RWPE1 (cell line): ENCODE measurements around the gene ECI2.

Experiments used
- CTCF ChIA-PET: fragments of 350-600 bp; sonication (Branson Sonifier 250); formaldehyde crosslinking; extraction: SDS; loops from one replicate; lab custom pipeline; 2021; lab: Yijun Ruan, JAX
- POLR2A ChIA-PET: fragments of 400-600 bp; formaldehyde crosslinking; extraction: SDS; loops from one replicate; lab custom pipeline; 2020; ENCODE audit warnings: antibody characterized with exemption; ENCODE audit not compliant: low non-redundant PET; lab: Yijun Ruan, JAX
- DNase-seq: peaks from one replicate; pipeline ENCODE4 v3.0.0; 2012; ENCODE audit warnings: low spot score
- H3K27ac ChIP-seq: fragments of 450-650 bp; 2 replicates; pipeline ENCODE4 v1.5.1; 2017
- CTCF ChIP-seq: fragments of 450-650 bp; conservative IDR thresholded peaks from 2 replicates; pipeline ENCODE4 v1.5.1; 2017; ENCODE audit warnings: low read depth, mild to moderate bottlenecking

ECI2 gene

DNA sequence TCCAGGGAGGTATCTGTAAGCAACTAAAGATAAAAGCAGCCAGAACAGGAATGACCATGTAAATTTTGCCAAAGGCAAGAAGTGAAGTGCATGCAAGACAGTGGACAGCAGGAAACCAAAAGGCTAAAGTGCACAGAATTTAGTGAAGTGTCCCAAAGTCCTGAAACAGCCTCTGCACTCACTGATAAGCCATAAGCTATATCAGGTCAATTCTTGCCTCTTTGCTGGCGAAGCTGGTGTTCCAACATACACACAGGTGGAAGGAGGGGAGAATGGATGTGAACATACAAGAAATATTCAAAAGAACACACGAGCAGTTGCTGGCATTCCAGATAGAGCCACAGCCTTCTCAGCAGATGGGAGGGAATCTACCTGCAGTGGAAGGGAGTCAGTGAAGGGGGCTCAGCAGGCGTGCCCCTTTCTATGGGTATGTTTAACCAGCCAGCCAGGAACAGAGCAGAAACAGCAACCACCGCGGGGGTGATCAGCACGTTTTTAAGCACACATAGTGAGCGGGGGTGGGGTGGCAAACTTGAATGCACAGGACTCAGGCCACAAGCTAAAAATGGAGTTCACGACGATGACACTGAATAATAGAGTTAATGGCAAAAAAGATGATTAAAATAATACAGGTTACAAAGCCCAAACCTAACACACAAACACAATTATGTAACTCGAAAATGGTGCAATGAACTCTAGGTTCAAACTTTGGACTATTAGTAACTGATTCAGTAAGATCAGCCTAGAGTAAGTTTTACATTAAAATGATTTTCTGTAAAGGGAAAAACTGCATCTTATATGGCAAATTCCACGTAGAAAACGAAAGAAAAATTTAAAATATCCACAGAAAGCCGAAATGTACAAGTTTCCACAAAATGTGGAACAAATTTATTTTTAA, 1.2 kb downstream of the ECI2 start:
- ChIA-PET CTCF (no interaction called here), POLR2A (no interaction called here)
- TF ChIP-seq CTCF: no peak
- peak; percentile 26 for DNase-seq
- peak overlapping the region; percentile 89 for H3K27ac ChIP-seq

- H3K27ac ChIP-seq: no peak overlapping the region
- no peak for TF ChIP-seq CTCF
- no peak for DNase-seq
- ChIA-PET POLR2A (no interaction called here), CTCF (no interaction called here)
Observed at GRCh38 chr6:4130357-4130987, 4.9 kb downstream of the ECI2 start.

DNA sequence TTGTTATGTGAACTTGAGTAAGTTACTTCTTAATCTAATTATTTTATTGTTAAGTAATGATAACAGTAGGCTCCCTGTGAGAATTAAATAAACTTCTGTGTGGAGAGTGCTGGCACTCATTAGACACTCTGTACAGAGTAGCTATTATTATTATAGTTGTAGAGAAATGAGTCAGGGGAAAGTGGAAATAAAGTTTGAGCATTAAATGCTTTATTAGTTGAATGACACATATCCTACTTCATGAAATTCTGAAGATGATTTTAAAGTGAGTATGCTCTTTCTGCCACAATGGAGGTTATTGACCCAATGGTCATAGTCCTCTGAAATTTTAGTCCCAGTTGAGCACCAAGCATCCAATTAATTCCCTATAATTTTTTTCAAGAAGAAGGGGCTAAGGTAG, 5.9 kb downstream of the ECI2 start:
- POLR2A ChIA-PET: interaction anchor here (0.7 kb wide), 1 partner anchor 99 kb away, joined by 3 read pairs; no protein-coding TSS in a partner anchor
- no peak for TF ChIP-seq CTCF
- no peak for DNase-seq
- H3K27ac ChIP-seq: no peak overlapping the region
- CTCF ChIA-PET: no interaction called here

DNA sequence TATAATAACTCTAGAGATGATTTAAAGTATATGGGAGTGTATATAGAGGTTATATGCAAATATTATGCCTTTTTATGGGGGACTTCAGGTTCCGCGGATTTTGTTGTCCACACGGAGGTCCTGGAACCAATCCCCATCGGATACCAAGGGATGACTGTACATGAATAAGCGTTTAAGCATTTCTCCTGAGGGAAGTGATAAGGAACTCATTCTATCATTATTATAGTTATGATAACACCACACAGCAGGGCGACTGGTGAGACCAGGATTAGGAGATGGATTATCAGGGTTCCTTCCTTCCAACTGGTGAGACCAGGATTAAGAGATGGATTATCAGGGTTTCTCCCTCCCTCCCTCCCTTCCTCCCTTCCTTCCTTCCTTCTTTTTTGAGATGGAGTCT, 6.6 kb downstream of the ECI2 start:
- ChIA-PET POLR2A (interaction anchor here (0.7 kb wide), 1 partner anchor 99 kb away, joined by 3 read pairs; no protein-coding TSS in a partner anchor), CTCF (no interaction called here)
- no peak for DNase-seq
- TF ChIP-seq CTCF: no peak
- no peak overlapping the region for H3K27ac ChIP-seq

- POLR2A ChIA-PET: no interaction called here
- no peak for DNase-seq
- CTCF ChIA-PET: no interaction called here
- no peak overlapping the region for H3K27ac ChIP-seq
- TF ChIP-seq CTCF: no peak
Observed at GRCh38 chr6:4128072-4128471, 7.3 kb downstream of the ECI2 start.

GRCh38 chr6:4125933-4126864, 9.2 kb downstream of the ECI2 start:
- TF ChIP-seq CTCF: no peak
- ChIA-PET POLR2A (no interaction called here), CTCF (interaction anchor here (0.7 to 1.2 kb wide), 2 partner anchors 29 to 522 kb away, joined by 3 read pairs; no protein-coding TSS in a partner anchor)
- DNase-seq: peak; percentile 89
- H3K27ac ChIP-seq: no peak overlapping the region
